Right atrium auricular region (tissue), 2 donors: ENCODE data around the gene MAD1L1. TPM values are rescaled to one million over a fixed set of nuclear protein-coding genes. Genes with fewer than 3 reads are reported as not detected.
A peak's percentile ranks its signal among the peaks of the same experiment; 100 is the strongest.
"Not testable (repeated sequence)": the region's sequence is repeated elsewhere in the genome, so short reads cannot be mapped to it uniquely, and the experiment has no call there.

ENCODE experiments used
- DNase-seq: peaks from one replicate; pipeline ENCODE4 v3.0.0-alpha.2; 2019; ENCODE audit warnings: low spot score
- H3K27ac ChIP-seq, 2 donors: fragments of 200-600 bp; sonication (generic); 1 replicate in 1 of 2; 2 replicates in 1 of 2; pipeline ENCODE4 v1.5.1; 2016 to 2019
- H3K27me3 ChIP-seq, 2 donors: fragments of 200-600 bp; sonication (generic); one replicate each; pipeline versions ENCODE4 v1.5.1 to v1.6.0; 2017 to 2019
- H3K36me3 ChIP-seq: fragments of 200-600 bp; sonication (generic); one replicate; pipeline ENCODE4 v1.5.1; 2016
- H3K4me1 ChIP-seq, 2 donors: fragments of 200-600 bp; sonication (generic); one replicate each; pipeline versions ENCODE4 v1.5.1 to v1.6.0; 2017 to 2019
- H3K4me3 ChIP-seq, 2 donors: fragments of 200-600 bp; sonication (generic); 1 replicate in 1 of 2; 2 replicates in 1 of 2; pipeline ENCODE4 v1.5.1; 2017 to 2019; ENCODE audit warnings: mild to moderate bottlenecking in 1 of 2, moderate library complexity in 1 of 2
- H3K9me3 ChIP-seq, 2 donors: fragments of 200-600 bp; sonication (generic); one replicate each; pipeline ENCODE4 v1.5.1; 2019
- CTCF ChIP-seq, 2 donors: fragments of 200-600 bp; sonication (generic); IDR thresholded peaks; one replicate each; pipeline ENCODE4 v1.5.1; 2019; ENCODE audit warnings: antibody characterized with exemption in 2 of 2
- total RNA-seq, 2 donors: library from RNA; depleted of rRNA; stranded (reverse); fragments of >200 nt; gene quantifications; one replicate each; pipeline ENCODE4 v1.1.0, GENCODE V29; 2016

The MAD1L1 gene
- total RNA-seq, 2 donors from 2014 or later: 13.3 to 31.9 TPM

DNA sequence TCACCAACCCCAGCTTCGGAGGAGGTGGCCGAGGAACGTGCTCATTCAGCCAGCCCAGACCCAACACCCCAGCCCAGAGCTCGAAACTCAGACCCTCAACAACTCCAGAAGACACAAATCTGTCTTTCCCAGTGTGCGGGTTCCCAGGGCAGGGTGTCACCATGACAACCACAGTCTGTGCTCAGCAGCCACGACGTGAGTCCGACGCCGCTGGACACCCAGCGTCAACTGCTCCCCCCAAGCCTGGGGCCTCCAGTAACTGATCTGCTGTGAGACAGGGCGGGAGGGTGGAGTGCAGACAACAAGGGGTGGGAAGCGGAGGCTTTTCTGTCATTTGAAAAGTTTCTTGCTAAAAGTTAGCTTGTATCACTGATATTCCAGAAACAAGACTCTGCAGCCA lies 167.2 kb downstream of the MAD1L1 start:
- no peak for TF ChIP-seq CTCF (IDR thresholded peaks at IDR 0.05)
- Histone ChIP-seq H3K4me3 (no peak overlapping the region), H3K27ac (no peak overlapping the region), H3K36me3 (no peaks in the 10 kb centered on the region), H3K27me3 (no peaks in the 10 kb centered on the region), H3K4me1 (peaks cover 0 to 7% of the 10 kb centered on the region in 2 donors), H3K9me3 (no peaks in the 10 kb centered on the region)
- no peak for DNase-seq

DNA sequence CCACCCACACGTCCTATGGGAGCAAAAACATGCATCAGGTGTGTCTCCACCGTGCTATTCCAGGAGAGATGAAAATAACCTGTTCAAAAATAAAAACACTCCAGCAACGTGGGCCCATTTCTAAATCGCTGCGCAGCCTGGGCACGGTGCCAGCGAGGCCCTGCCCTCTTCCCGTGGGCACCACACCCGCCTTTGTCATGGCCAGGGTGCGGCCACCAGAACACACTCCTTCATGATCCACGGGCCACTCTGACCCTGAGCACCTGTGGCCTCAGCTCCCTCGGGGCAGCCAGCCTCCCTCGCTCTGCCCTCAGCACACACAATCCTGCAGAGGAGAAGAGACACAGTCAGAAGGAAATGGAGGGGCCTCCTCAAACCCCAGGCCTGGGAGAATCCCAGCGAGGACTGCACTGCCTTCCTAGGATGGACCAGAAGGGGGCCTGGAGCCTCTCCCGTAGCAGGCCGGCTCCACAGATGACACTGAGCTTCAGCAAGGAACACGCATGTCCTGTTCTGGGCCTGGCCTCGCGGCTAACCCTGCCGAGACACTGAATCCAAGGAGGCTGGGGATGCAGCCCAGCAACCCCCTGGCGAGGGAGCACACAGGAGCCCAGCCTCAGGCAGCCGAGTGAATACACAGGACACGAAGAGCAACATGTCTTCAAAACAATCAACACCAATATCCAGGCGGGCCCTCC lies 169.0 kb downstream of the MAD1L1 start:
- peaks cover 0 to 7% of the 10 kb centered on the region in 2 donors for H3K4me1 ChIP-seq
- H3K27me3 ChIP-seq: no peaks in the 10 kb centered on the region
- no peak overlapping the region for H3K27ac ChIP-seq
- peak in 1 of 2 donors; percentile 19 for TF ChIP-seq CTCF (IDR thresholded peaks at IDR 0.05)
- H3K9me3 ChIP-seq: peaks cover 0 to 8% of the 10 kb centered on the region in 2 donors
- no peak for DNase-seq
- H3K36me3 ChIP-seq: no peaks in the 10 kb centered on the region
- no peak overlapping the region for H3K4me3 ChIP-seq

DNA sequence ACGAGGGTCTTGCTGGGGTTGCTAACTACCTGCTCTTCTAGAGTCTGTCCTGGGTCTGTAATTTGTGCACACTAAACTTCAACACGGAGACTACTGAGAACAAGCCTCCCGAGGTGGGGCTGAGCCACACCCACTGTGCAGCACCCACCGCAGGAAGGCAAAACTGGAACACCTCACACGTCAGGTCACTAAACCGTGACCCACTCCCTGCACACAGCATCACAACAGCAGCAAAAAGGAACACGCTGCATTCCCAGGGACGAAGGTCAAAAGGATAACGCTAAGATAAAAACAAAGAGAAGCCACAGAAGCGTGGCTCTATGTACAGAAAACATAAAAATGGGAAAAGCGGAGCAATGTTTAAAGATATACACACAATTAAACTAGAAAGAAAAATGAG lies 170.1 kb downstream of the MAD1L1 start:
- no peak overlapping the region for H3K4me3 ChIP-seq
- H3K9me3 ChIP-seq: peaks cover 0 to 8% of the 10 kb centered on the region in 2 donors
- no peak overlapping the region for H3K27ac ChIP-seq
- peaks cover 0 to 7% of the 10 kb centered on the region in 2 donors for H3K4me1 ChIP-seq
- H3K36me3 ChIP-seq: no peaks in the 10 kb centered on the region
- H3K27me3 ChIP-seq: no peaks in the 10 kb centered on the region
- TF ChIP-seq CTCF (IDR thresholded peaks at IDR 0.05): no peak
- no peak for DNase-seq

- no peak overlapping the region for H3K4me3 ChIP-seq
- no peaks in the 10 kb centered on the region for H3K27me3 ChIP-seq
- TF ChIP-seq CTCF (IDR thresholded peaks at IDR 0.05): no peak
- DNase-seq: no peak
- no peak overlapping the region for H3K27ac ChIP-seq
- no peaks in the 10 kb centered on the region for H3K36me3 ChIP-seq
- peaks cover 0 to 7% of the 10 kb centered on the region in 2 donors for H3K4me1 ChIP-seq
- peaks cover 0 to 8% of the 10 kb centered on the region in 2 donors for H3K9me3 ChIP-seq
These were observed 172.0 kb downstream of the MAD1L1 start for GRCh38 chr7:2060701-2061100.

DNA sequence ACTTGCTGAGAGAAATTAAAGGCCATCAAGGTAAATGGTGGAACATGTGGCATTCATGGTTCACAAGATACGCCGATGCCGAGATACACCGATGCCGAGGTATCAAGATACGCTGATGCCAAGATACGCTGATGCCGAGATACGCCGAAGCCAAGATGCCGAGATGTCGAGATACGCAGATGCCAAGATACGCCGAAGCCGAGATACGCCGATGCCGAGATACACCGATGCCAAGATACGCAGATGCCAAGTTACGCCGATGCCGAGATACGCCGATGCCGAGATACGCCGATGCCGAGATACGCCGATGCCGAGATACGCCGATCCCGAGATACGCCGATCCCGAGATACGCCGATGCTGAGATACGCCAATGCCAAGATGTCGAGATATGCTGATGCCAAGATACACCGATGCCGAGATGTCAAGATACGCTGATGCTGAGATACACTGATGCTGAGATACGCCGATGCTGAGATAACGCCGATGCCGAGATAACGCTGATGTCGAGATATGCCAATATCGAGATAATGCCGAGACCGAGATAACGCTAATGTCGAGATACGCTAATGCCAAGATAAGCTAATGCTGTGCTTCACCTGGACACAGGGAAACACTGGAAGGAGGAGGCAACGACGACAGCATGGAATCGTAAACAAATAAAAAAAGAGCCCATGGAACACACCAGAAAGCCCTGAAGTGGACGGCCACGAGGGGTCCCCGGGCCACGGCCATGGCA lies 172.6 kb downstream of the MAD1L1 start:
- TF ChIP-seq CTCF (IDR thresholded peaks at IDR 0.05): no peak
- peaks cover 0 to 7% of the 10 kb centered on the region in 2 donors for H3K4me1 ChIP-seq
- no peak for DNase-seq
- H3K4me3 ChIP-seq: no peak overlapping the region
- no peaks in the 10 kb centered on the region for H3K36me3 ChIP-seq
- H3K27ac ChIP-seq: no peak overlapping the region
- H3K27me3 ChIP-seq: no peaks in the 10 kb centered on the region
- H3K9me3 ChIP-seq: peaks cover 0 to 8% of the 10 kb centered on the region in 2 donors

DNA sequence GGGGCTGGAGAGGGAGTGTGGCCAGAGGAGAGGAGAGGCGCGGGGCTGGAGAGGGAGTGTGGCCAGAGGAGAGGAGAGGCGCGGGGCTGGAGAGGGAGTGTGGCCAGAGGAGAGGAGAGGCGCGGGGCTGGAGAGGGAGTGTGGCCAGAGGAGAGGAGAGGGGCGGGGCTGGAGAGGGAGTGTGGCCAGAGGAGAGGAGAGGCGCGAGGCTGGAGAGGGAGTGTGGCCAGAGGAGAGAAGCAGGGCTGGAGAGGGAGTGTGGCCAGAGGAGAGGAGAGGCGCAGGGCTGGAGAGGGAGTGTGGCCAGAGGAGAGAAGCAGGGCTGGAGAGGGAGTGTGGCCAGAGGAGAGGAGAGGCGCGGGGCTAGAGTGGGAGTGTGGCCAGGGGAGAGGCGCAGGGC lies 174.5 kb downstream of the MAD1L1 start:
- not testable (repeated sequence) for H3K27me3 ChIP-seq, DNase-seq, H3K36me3 ChIP-seq, H3K4me1 ChIP-seq, H3K27ac ChIP-seq, H3K4me3 ChIP-seq, H3K9me3 ChIP-seq
